ENCODE results near the gene IPO5.

- TF ChIP-seq, protein P1, sequence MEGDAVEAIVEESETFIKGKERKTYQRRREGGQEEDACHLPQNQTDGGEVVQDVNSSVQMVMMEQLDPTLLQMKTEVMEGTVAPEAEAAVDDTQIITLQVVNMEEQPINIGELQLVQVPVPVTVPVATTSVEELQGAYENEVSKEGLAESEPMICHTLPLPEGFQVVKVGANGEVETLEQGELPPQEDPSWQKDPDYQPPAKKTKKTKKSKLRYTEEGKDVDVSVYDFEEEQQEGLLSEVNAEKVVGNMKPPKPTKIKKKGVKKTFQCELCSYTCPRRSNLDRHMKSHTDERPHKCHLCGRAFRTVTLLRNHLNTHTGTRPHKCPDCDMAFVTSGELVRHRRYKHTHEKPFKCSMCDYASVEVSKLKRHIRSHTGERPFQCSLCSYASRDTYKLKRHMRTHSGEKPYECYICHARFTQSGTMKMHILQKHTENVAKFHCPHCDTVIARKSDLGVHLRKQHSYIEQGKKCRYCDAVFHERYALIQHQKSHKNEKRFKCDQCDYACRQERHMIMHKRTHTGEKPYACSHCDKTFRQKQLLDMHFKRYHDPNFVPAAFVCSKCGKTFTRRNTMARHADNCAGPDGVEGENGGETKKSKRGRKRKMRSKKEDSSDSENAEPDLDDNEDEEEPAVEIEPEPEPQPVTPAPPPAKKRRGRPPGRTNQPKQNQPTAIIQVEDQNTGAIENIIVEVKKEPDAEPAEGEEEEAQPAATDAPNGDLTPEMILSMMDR (IDR thresholded peaks at IDR 0.05): no peak
- no peak for TF ChIP-seq POLR2A (IDR thresholded peaks at IDR 0.05)
Measured at GRCh38 chr13:98050041-98050466, 96.6 kb downstream of the IPO5 start.

Measured in adrenal gland (tissue), 5 donors.